ENCODE data around the gene COMP.

The COMP gene

DNA sequence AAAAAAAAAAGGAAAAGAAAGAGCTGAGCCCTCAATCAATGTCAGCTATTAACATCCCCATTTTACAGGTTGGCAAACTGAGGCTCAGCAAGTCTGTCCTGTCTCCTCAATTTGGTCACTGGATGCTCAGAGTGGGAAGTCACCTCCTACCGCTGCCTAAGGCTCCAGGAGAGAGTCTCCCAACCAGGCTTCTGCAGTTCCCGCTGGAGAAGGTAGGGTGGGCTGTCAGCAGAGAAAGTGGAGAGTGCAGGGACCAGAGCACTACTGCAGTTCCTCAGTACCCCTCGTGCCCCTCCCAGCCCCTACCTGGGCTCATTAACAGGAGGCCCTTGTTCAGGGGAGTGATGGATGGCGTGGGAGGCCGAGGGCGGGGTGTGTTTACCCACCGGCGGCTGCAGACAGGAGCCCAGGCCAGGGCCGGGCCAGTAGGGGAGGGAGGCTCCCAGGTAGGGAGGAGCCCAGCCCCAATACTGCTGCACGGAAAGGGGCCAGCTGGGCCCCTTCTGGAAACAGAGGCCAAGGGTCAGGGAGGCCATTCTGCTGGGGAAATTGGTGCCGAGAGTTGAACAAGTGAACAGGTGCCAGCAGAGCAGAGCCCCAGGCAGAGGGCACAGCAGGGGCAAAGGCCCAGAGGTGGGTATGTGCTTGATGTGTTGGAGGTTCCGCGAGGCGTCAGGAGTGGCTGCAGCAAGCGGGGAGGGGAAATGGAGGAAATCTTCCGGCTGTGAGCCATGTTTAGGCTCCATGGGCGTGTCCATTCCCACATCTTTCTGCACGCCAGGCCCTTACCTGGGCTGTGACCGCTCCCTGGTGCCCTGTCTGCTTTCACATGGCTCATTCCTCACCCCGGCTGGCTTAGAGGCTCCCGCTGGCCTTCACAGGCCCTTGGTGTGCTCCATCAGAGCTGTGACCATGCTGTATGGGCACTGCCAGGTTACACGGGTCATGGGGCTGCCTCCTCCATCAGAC is 7.6 kb upstream of the COMP start:
- Histone ChIP-seq H3K9ac (ENCODE audit: low read length) (no peak overlapping the region), H3K4me3 (ENCODE audit: low read length) (no peak overlapping the region), H3K36me3 (replicated peaks; ENCODE audit: low read depth, low read length) (no peaks in the 10 kb centered on the region), H3K4me2 (ENCODE audit: low read length) (no peak overlapping the region), H3K27ac (ENCODE audit: low read length) (no peak overlapping the region), H4K20me1 (ENCODE audit: insufficient read depth, low read length) (no peaks in the 10 kb centered on the region), H3K4me1 (ENCODE audit: low read length) (no peaks in the 10 kb centered on the region), H3K9me3 (ENCODE audit: insufficient read depth, low read length) (no peaks in the 10 kb centered on the region), H3K79me2 (ENCODE audit: low read length) (no peaks in the 10 kb centered on the region), H2AFZ (ENCODE audit: low read depth, low read length) (no peak overlapping the region), H3K27me3 (ENCODE audit: low read depth, low read length) (peaks cover 41% of the 10 kb centered on the region)
- no peak for TF ChIP-seq CTCF (IDR thresholded peaks at IDR 0.05; ENCODE audit: low read depth, low read length)
- no peak for TF ChIP-seq EZH2phosphoT487 (IDR thresholded peaks at IDR 0.05; ENCODE audit: low read depth)

- Histone ChIP-seq H3K36me3 (replicated peaks; ENCODE audit: low read depth, low read length) (no peaks in the 10 kb centered on the region), H2AFZ (ENCODE audit: low read depth, low read length) (no peak overlapping the region), H3K4me2 (ENCODE audit: low read length) (no peak overlapping the region), H4K20me1 (ENCODE audit: insufficient read depth, low read length) (no peaks in the 10 kb centered on the region), H3K9ac (ENCODE audit: low read length) (no peak overlapping the region), H3K27me3 (ENCODE audit: low read depth, low read length) (peaks cover 60% of the 10 kb centered on the region), H3K27ac (ENCODE audit: low read length) (no peak overlapping the region), H3K4me1 (ENCODE audit: low read length) (peaks cover 12% of the 10 kb centered on the region), H3K9me3 (ENCODE audit: insufficient read depth, low read length) (no peaks in the 10 kb centered on the region), H3K79me2 (ENCODE audit: low read length) (no peaks in the 10 kb centered on the region), H3K4me3 (ENCODE audit: low read length) (no peak overlapping the region)
- no peak for TF ChIP-seq EZH2phosphoT487 (IDR thresholded peaks at IDR 0.05; ENCODE audit: low read depth)
- no peak for TF ChIP-seq CTCF (IDR thresholded peaks at IDR 0.05; ENCODE audit: low read depth, low read length)
Observed at GRCh38 chr19:18796239-18796638, 5.1 kb upstream of the COMP start.

GRCh38 chr19:18795540-18795939 is 4.4 kb upstream of the COMP start:
- peaks cover 63% of the 10 kb centered on the region for H3K27me3 ChIP-seq (ENCODE audit: low read depth, low read length)
- TF ChIP-seq EZH2phosphoT487 (IDR thresholded peaks at IDR 0.05; ENCODE audit: low read depth): no peak
- TF ChIP-seq CTCF (IDR thresholded peaks at IDR 0.05; ENCODE audit: low read depth, low read length): no peak

GRCh38 chr19:18794692-18795091 is 3.6 kb upstream of the COMP start:
- Histone ChIP-seq H3K27ac (ENCODE audit: low read length) (no peak overlapping the region), H2AFZ (ENCODE audit: low read depth, low read length) (no peak overlapping the region), H3K9ac (ENCODE audit: low read length) (no peak overlapping the region), H3K4me1 (ENCODE audit: low read length) (peaks cover 23% of the 10 kb centered on the region), H3K9me3 (ENCODE audit: insufficient read depth, low read length) (no peaks in the 10 kb centered on the region), H3K79me2 (ENCODE audit: low read length) (no peaks in the 10 kb centered on the region), H4K20me1 (ENCODE audit: insufficient read depth, low read length) (no peaks in the 10 kb centered on the region), H3K4me3 (ENCODE audit: low read length) (no peak overlapping the region), H3K4me2 (ENCODE audit: low read length) (no peak overlapping the region), H3K27me3 (ENCODE audit: low read depth, low read length) (peaks cover 66% of the 10 kb centered on the region), H3K36me3 (replicated peaks; ENCODE audit: low read depth, low read length) (no peaks in the 10 kb centered on the region)
- no peak for TF ChIP-seq EZH2phosphoT487 (IDR thresholded peaks at IDR 0.05; ENCODE audit: low read depth)
- TF ChIP-seq CTCF (IDR thresholded peaks at IDR 0.05; ENCODE audit: low read depth, low read length): no peak

More at GRCh38 chr19:18795540-18795939, 4.4 kb upstream of the COMP start:
- Histone ChIP-seq H2AFZ (ENCODE audit: low read depth, low read length) (no peak overlapping the region), H3K36me3 (replicated peaks; ENCODE audit: low read depth, low read length) (no peaks in the 10 kb centered on the region), H3K79me2 (ENCODE audit: low read length) (no peaks in the 10 kb centered on the region), H3K9ac (ENCODE audit: low read length) (no peak overlapping the region), H3K4me1 (ENCODE audit: low read length) (peaks cover 18% of the 10 kb centered on the region), H3K27ac (ENCODE audit: low read length) (no peak overlapping the region), H3K4me3 (ENCODE audit: low read length) (no peak overlapping the region), H3K4me2 (ENCODE audit: low read length) (no peak overlapping the region), H3K9me3 (ENCODE audit: insufficient read depth, low read length) (no peaks in the 10 kb centered on the region), H4K20me1 (ENCODE audit: insufficient read depth, low read length) (no peaks in the 10 kb centered on the region)
